Measurements from ENCODE around the gene ODF2L.

ODF2L gene

GRCh38 chr1:86362807-86363206 lies 33.3 kb downstream of the ODF2L start:
- Histone ChIP-seq H3K9me3 (ENCODE audit: control insufficient read depth, insufficient read depth, low read depth, low read length) (no peaks in the 10 kb centered on the region), H3K36me3 (ENCODE audit: control insufficient read depth in 2 of 2, insufficient read depth in 1 of 2, low read length in 2 of 2) (peaks cover 5 to 6% of the 10 kb centered on the region in 2 experiments; a peak in 2 of 3 replicates), H3K4me1 (ENCODE audit: control insufficient read depth, insufficient read depth, low read length) (no peaks in the 10 kb centered on the region), H3K4me3 (ENCODE audit: low read depth, low read length) (no peak overlapping the region), H3K27ac (ENCODE audit: extremely low read depth, low read depth, low read length) (no peak overlapping the region)
- TF ChIP-seq ZNF704 (tag by site-specific recombination; IDR thresholded peaks at IDR 0.05), result no peak
- TF ChIP-seq BCL11A (tag by site-specific recombination; IDR thresholded peaks at IDR 0.05; ENCODE audit: low read depth), result no peak
- TF ChIP-seq ZBTB21 (tag by site-specific recombination; IDR thresholded peaks at IDR 0.05), result no peak
- TF ChIP-seq OVOL3 (tag by site-specific recombination; IDR thresholded peaks at IDR 0.05), result no peak
- TF ChIP-seq ZBTB20 (tag by site-specific recombination; IDR thresholded peaks at IDR 0.05), result no peak
- TF ChIP-seq PRDM6 (tag by site-specific recombination; IDR thresholded peaks at IDR 0.05), result no peak
- TF ChIP-seq ZSCAN30 (tag by site-specific recombination; IDR thresholded peaks at IDR 0.05), result no peak
- TF ChIP-seq ZFP41 (tag by site-specific recombination; IDR thresholded peaks at IDR 0.05; ENCODE audit: borderline replicate concordance), result no peak
- no peak for TF ChIP-seq ZNF510 (tag by site-specific recombination; IDR thresholded peaks at IDR 0.05; ENCODE audit: insufficient replicate concordance)
- TF ChIP-seq ZNF571 (tag by site-specific recombination; IDR thresholded peaks at IDR 0.05), result no peak
- TF ChIP-seq MEIS1 (CRISPR knock-in tag; IDR thresholded peaks at IDR 0.05; ENCODE audit: borderline replicate concordance), result no peak
- TF ChIP-seq PATZ1 (tag by site-specific recombination; IDR thresholded peaks at IDR 0.05), result no peak
- no peak for TF ChIP-seq ZNF521 (tag by site-specific recombination; IDR thresholded peaks at IDR 0.05)
- TF ChIP-seq ZNF610 (tag by site-specific recombination; IDR thresholded peaks at IDR 0.05; ENCODE audit: borderline replicate concordance), result no peak
- no peak for TF ChIP-seq ZNF426 (tag by site-specific recombination; IDR thresholded peaks at IDR 0.05)
- TF ChIP-seq ZNF473 (tag by site-specific recombination; IDR thresholded peaks at IDR 0.05), result no peak
- ChIA-PET POLR2A (no interaction called here), CTCF (interaction anchor here (0.6 kb wide), 1 partner anchor 301 kb away, joined by 4 read pairs; no protein-coding TSS in a partner anchor)

- H3K27ac ChIP-seq (ENCODE audit: extremely low read depth, low read depth, low read length), result no peak overlapping the region
- POLR2A ChIA-PET, result no interaction called here
- H3K4me3 ChIP-seq (ENCODE audit: low read depth, low read length), result no peak overlapping the region
- peaks cover 7 to 33% of the 10 kb centered on the region in 2 experiments; a peak in 2 of 3 replicates for H3K36me3 ChIP-seq (ENCODE audit: control insufficient read depth in 2 of 2, insufficient read depth in 1 of 2, low read length in 2 of 2)
- no peaks in the 10 kb centered on the region for H3K4me1 ChIP-seq (ENCODE audit: control insufficient read depth, insufficient read depth, low read length)
- TF ChIP-seq ZNF423 (tag by site-specific recombination; IDR thresholded peaks at IDR 0.05) (no peak), AEBP2 (tag by site-specific recombination; IDR thresholded peaks at IDR 0.05; ENCODE audit: borderline replicate concordance) (no peak), ZFP69B (tag by site-specific recombination; IDR thresholded peaks at IDR 0.05) (no peak), SCRT1 (tag by site-specific recombination; IDR thresholded peaks at IDR 0.05; ENCODE audit: borderline replicate concordance) (no peak), ZNF558 (tag by site-specific recombination; IDR thresholded peaks at IDR 0.05) (no peak), ZBTB44 (tag by site-specific recombination; IDR thresholded peaks at IDR 0.05) (no peak)
- H3K9me3 ChIP-seq (ENCODE audit: control insufficient read depth, insufficient read depth, low read depth, low read length), result no peaks in the 10 kb centered on the region
- CTCF ChIA-PET, result no interaction called here
Measured at GRCh38 chr1:86357796-86358195, 38.3 kb downstream of the ODF2L start.
